GM03348 (cell line): ENCODE results near the gene SLC22A2.
"Not testable (repeated sequence)": the region's sequence is repeated elsewhere in the genome, so short reads cannot be mapped to it uniquely, and the experiment has no call there.

Source experiments
- DNase-seq: peaks from one replicate; pipeline ENCODE4 v3.0.0; 2012; ENCODE audit warnings: low spot score

Gene SLC22A2

GRCh38 chr6:160258346-160259142 is at the start of gene SLC22A2:
TSS of gene SLC22A2 (minus strand) at chr6:160258821. CDS start at chr6:160258757, 64 bp downstream.
- no peak for DNase-seq

- no peak for DNase-seq
These were observed 47.5 kb upstream of the SLC22A2 start for GRCh38 chr6:160305926-160306713.

GRCh38 chr6:160303806-160304205 is 45.2 kb upstream of the SLC22A2 start:
- no peak for DNase-seq

- DNase-seq: not testable (repeated sequence)
These were observed 43.9 kb upstream of the SLC22A2 start for GRCh38 chr6:160302431-160303082.

GRCh38 chr6:160301339-160301738 is 42.7 kb upstream of the SLC22A2 start:
- no peak for DNase-seq

GRCh38 chr6:160300076-160300695 is 41.6 kb upstream of the SLC22A2 start:
- no peak for DNase-seq

GRCh38 chr6:160299559-160299958 is 40.9 kb upstream of the SLC22A2 start:
- no peak for DNase-seq

- DNase-seq: no peak
These were observed 39.5 kb upstream of the SLC22A2 start for GRCh38 chr6:160298121-160298520.

GRCh38 chr6:160297310-160297709 is 38.7 kb upstream of the SLC22A2 start:
- no peak for DNase-seq

GRCh38 chr6:160293844-160294243 is 35.2 kb upstream of the SLC22A2 start:
- no peak for DNase-seq

- no peak for DNase-seq
These were observed 27.0 kb upstream of the SLC22A2 start for GRCh38 chr6:160285541-160286105.

- no peak for DNase-seq
These were observed 26.0 kb upstream of the SLC22A2 start for GRCh38 chr6:160284575-160284974.

GRCh38 chr6:160282444-160282843 is 23.8 kb upstream of the SLC22A2 start:
- DNase-seq: no peak

- DNase-seq: no peak
These were observed 21.2 kb upstream of the SLC22A2 start for GRCh38 chr6:160279850-160280249.

GRCh38 chr6:160278786-160279310 is 20.2 kb upstream of the SLC22A2 start:
- DNase-seq: no peak

GRCh38 chr6:160278311-160278710 is 19.7 kb upstream of the SLC22A2 start:
- no peak for DNase-seq

GRCh38 chr6:160277546-160277945 is 18.9 kb upstream of the SLC22A2 start:
- DNase-seq: no peak

- DNase-seq: no peak
These were observed 18.5 kb upstream of the SLC22A2 start for GRCh38 chr6:160277144-160277543.

GRCh38 chr6:160276126-160276525 is 17.5 kb upstream of the SLC22A2 start:
- no peak for DNase-seq

- no peak for DNase-seq
These were observed 16.9 kb upstream of the SLC22A2 start for GRCh38 chr6:160275511-160276003.

- no peak for DNase-seq
These were observed 16.4 kb upstream of the SLC22A2 start for GRCh38 chr6:160274871-160275510.
